Measurements from ENCODE around the gene PPARGC1A. TPM values are rescaled to one million over a fixed set of nuclear protein-coding genes. Genes with fewer than 3 reads are reported as not detected.
A peak's percentile ranks its signal among the peaks of the same experiment; 100 is the strongest.

PPARGC1A gene
- total RNA-seq, 1 donor from 2014 or later = 0.48 TPM

DNA sequence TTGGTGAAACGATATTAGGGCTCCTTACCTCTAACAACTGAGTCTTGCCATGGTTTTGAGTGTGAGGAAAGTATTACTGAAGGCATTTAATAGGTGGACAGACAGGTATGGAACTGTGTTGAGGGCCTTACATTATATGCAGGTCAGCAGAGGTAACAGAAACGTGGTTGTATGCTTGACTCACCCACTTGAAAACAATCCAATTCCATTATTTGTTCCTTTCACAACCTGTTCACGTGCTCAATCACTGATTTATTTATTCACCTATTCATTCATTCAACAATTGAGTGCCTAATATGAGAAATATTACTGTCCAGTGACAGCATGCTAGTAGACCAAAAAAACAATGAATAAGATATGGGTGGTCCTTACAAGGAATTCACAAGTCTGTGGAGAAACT is 33.3 kb upstream of the PPARGC1A start:
- FAIRE-seq = no peak
- H3K27ac ChIP-seq (ENCODE audit: low read depth, low read length) = no peak overlapping the region
- H3K36me3 Mint-ChIP-seq (ENCODE audit: low read depth, unreplicated experiment) = no peaks in the 10 kb centered on the region

DNA sequence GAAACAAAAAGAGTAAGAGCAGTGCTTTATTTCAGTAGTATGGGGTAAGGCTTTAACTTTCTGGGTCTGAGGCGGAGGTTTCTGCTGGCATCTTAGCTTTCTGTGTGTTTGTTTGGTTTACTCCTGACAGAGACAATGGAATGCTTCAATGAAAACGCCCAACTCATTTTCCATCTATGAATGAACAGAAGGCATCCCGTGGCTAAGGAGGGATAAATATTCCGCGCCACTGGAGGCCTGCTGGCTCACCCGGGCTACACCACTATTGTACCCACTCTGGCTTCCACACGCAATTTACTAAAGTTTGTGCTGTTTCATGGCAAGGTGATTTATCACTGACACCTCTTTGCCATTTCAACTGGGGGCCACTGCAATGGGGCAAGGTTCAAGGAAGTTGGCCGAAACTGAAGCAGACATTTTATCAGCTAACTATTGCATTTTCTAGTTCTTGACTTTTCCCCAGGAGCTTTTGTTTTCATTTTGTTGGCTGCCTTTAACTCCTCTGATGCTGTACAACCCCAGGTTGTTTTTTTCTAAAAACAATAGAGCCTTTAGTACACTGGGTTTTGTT is 32.8 kb upstream of the PPARGC1A start:
- H3K4me3 Mint-ChIP-seq (ENCODE audit: unreplicated experiment) = no peak overlapping the region
- TF ChIP-seq EZH2 (IDR thresholded peaks at IDR 0.05; ENCODE audit: insufficient read depth, low read length) = no peak
- TF ChIP-seq, protein P1, sequence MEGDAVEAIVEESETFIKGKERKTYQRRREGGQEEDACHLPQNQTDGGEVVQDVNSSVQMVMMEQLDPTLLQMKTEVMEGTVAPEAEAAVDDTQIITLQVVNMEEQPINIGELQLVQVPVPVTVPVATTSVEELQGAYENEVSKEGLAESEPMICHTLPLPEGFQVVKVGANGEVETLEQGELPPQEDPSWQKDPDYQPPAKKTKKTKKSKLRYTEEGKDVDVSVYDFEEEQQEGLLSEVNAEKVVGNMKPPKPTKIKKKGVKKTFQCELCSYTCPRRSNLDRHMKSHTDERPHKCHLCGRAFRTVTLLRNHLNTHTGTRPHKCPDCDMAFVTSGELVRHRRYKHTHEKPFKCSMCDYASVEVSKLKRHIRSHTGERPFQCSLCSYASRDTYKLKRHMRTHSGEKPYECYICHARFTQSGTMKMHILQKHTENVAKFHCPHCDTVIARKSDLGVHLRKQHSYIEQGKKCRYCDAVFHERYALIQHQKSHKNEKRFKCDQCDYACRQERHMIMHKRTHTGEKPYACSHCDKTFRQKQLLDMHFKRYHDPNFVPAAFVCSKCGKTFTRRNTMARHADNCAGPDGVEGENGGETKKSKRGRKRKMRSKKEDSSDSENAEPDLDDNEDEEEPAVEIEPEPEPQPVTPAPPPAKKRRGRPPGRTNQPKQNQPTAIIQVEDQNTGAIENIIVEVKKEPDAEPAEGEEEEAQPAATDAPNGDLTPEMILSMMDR (IDR thresholded peaks at IDR 0.05; ENCODE audit: insufficient read depth, low read depth, low read length) = no peak
- Histone ChIP-seq H3K79me2 (ENCODE audit: insufficient read depth, low read length) (no peaks in the 10 kb centered on the region), H3K4me1 (ENCODE audit: insufficient read depth, low read length) (peaks cover 3% of the 10 kb centered on the region), H3K9ac (ENCODE audit: low read length) (no peak overlapping the region), H4K20me1 (ENCODE audit: insufficient read depth, low read length) (no peaks in the 10 kb centered on the region), H3K4me2 (ENCODE audit: low read length) (peak overlapping the region; percentile 47), H3K27me3 (ENCODE audit: insufficient read depth, low read length) (no peaks in the 10 kb centered on the region), H2AFZ (ENCODE audit: low read depth, low read length) (no peak overlapping the region), H3K4me3 (ENCODE audit: insufficient read depth, low read depth, low read length) (no peak overlapping the region), H3K36me3 (ENCODE audit: insufficient read depth, low read length) (no peaks in the 10 kb centered on the region), H3K9me3 (ENCODE audit: insufficient read depth, low read depth, low read length) (no peaks in the 10 kb centered on the region), H3K27ac (ENCODE audit: low read depth, low read length) (no peak overlapping the region)
- no peaks in the 10 kb centered on the region for H3K36me3 Mint-ChIP-seq (ENCODE audit: low read depth, unreplicated experiment)
- FAIRE-seq = no peak
- no peak overlapping the region for H3K27ac Mint-ChIP-seq (ENCODE audit: unreplicated experiment)
- H3K9me3 Mint-ChIP-seq (ENCODE audit: unreplicated experiment) = peaks cover 2% of the 10 kb centered on the region
- peak; percentile 36 for DNase-seq (ENCODE audit: low read depth)
- peaks cover 7% of the 10 kb centered on the region for H3K27me3 Mint-ChIP-seq (ENCODE audit: low read depth, unreplicated experiment)
- H3K4me1 Mint-ChIP-seq (ENCODE audit: low read depth, unreplicated experiment) = peaks cover 24% of the 10 kb centered on the region

More for the DNA sequence above, 33.3 kb upstream of the PPARGC1A start:
- no peaks in the 10 kb centered on the region for H3K27me3 ChIP-seq (ENCODE audit: insufficient read depth, low read length)
- no peak overlapping the region for H3K4me3 ChIP-seq (ENCODE audit: insufficient read depth, low read depth, low read length)
- H4K20me1 ChIP-seq (ENCODE audit: insufficient read depth, low read length) = no peaks in the 10 kb centered on the region
- Mint-ChIP-seq H3K4me1 (ENCODE audit: low read depth, unreplicated experiment) (peaks cover 24% of the 10 kb centered on the region), H3K9me3 (ENCODE audit: unreplicated experiment) (peaks cover 2% of the 10 kb centered on the region), H3K27ac (ENCODE audit: unreplicated experiment) (no peak overlapping the region), H3K4me3 (ENCODE audit: unreplicated experiment) (no peak overlapping the region), H3K27me3 (ENCODE audit: low read depth, unreplicated experiment) (peaks cover 7% of the 10 kb centered on the region)
- no peak overlapping the region for H3K9ac ChIP-seq (ENCODE audit: low read length)
- no peak overlapping the region for H3K4me2 ChIP-seq (ENCODE audit: low read length)
- TF ChIP-seq EZH2 (IDR thresholded peaks at IDR 0.05; ENCODE audit: insufficient read depth, low read length) = no peak
- TF ChIP-seq, protein P1 (IDR thresholded peaks at IDR 0.05; ENCODE audit: insufficient read depth, low read depth, low read length) = no peak
- H3K9me3 ChIP-seq (ENCODE audit: insufficient read depth, low read depth, low read length) = no peaks in the 10 kb centered on the region
- H2AFZ ChIP-seq (ENCODE audit: low read depth, low read length) = no peak overlapping the region
- H3K79me2 ChIP-seq (ENCODE audit: insufficient read depth, low read length) = no peaks in the 10 kb centered on the region
- DNase-seq (ENCODE audit: low read depth) = no peak
- peaks cover 3% of the 10 kb centered on the region for H3K4me1 ChIP-seq (ENCODE audit: insufficient read depth, low read length)
- no peaks in the 10 kb centered on the region for H3K36me3 ChIP-seq (ENCODE audit: insufficient read depth, low read length)

DNA sequence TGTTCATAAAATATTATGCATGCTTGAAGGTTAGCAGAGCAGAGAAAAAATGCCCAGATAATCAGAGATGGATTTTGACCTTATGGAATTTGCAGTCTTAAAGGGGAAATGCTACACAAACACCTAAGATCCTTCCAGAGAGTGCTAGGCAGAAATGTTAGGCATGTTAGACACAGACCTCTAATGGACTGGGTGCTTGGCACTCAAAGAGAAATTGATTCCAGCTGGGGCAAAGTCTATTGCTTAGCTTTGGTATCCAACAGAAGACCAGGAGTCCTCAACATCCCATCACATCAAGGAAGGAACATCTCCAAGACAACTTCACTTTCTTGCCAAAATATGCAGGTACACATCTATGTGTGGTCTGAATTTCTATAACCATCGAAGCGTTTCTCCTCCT is 32.2 kb upstream of the PPARGC1A start:
- H3K4me3 Mint-ChIP-seq (ENCODE audit: unreplicated experiment) = no peak overlapping the region
- DNase-seq (ENCODE audit: low read depth) (no peak), FAIRE-seq (no peak)
- H3K9me3 ChIP-seq (ENCODE audit: insufficient read depth, low read depth, low read length) = no peaks in the 10 kb centered on the region
- H3K4me3 ChIP-seq (ENCODE audit: insufficient read depth, low read depth, low read length) = no peak overlapping the region
- no peaks in the 10 kb centered on the region for H3K36me3 Mint-ChIP-seq (ENCODE audit: low read depth, unreplicated experiment)
- H3K36me3 ChIP-seq (ENCODE audit: insufficient read depth, low read length) = no peaks in the 10 kb centered on the region
- no peaks in the 10 kb centered on the region for H3K27me3 ChIP-seq (ENCODE audit: insufficient read depth, low read length)
- H3K27ac ChIP-seq (ENCODE audit: low read depth, low read length) = no peak overlapping the region
- H3K27ac Mint-ChIP-seq (ENCODE audit: unreplicated experiment) = no peak overlapping the region
- H2AFZ ChIP-seq (ENCODE audit: low read depth, low read length) = no peak overlapping the region
- H3K9me3 Mint-ChIP-seq (ENCODE audit: unreplicated experiment) = peaks cover 2% of the 10 kb centered on the region
- H3K27me3 Mint-ChIP-seq (ENCODE audit: low read depth, unreplicated experiment) = peaks cover 7% of the 10 kb centered on the region
- peaks cover 3% of the 10 kb centered on the region for H3K4me1 ChIP-seq (ENCODE audit: insufficient read depth, low read length)
- H3K9ac ChIP-seq (ENCODE audit: low read length) = no peak overlapping the region
- H3K4me2 ChIP-seq (ENCODE audit: low read length) = peak overlapping the region; percentile 47
- no peaks in the 10 kb centered on the region for H3K79me2 ChIP-seq (ENCODE audit: insufficient read depth, low read length)
- TF ChIP-seq, protein P1 (IDR thresholded peaks at IDR 0.05; ENCODE audit: insufficient read depth, low read depth, low read length) = no peak
- TF ChIP-seq EZH2 (IDR thresholded peaks at IDR 0.05; ENCODE audit: insufficient read depth, low read length) = no peak
- H3K4me1 Mint-ChIP-seq (ENCODE audit: low read depth, unreplicated experiment) = peaks cover 24% of the 10 kb centered on the region
- no peaks in the 10 kb centered on the region for H4K20me1 ChIP-seq (ENCODE audit: insufficient read depth, low read length)
